Amygdala (tissue), 56 donors: ENCODE measurements around the gene THAP9.

Source experiments
- DNase-seq, 56 donors: peaks; one replicate each; lab custom pipeline; 2025; lab: John Stamatoyannopoulos, UW

THAP9 gene

DNA sequence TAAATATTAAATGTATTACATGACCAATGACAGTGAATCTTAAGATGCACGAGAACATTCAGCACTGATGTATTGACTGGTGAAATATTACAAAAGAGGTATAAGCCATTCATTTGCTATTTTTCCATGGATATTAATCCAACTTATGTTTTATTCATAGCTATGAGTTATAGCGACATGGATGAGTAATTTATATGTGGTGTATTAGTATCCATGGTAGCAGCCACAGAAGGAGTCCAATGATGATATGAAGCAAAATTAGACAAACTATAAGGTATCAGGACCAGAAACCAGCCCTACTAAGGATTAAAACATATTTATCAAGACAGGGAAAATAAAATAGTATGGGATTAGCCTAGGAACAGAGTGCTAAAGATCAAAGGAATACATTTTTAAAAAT, 50.7 kb downstream of the THAP9 start:
- DNase-seq = no peak

DNA sequence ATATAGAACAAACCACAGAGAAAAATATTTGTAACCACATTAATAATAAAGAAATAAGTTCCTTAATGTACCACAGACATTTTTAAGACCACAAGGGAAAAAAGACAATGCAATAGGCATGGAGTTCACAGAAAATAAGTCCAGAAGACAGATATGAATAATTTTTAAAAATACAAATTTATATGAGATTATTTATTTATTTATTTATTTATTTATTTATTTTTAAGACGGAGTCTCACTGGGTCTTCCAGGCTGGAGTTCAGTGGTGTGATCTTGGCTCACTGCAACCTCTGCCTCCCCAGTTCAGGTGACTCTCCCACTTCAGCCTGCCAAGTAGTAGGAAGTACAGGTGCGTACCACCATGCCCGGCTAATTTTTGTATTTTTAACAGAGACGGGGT, 53.7 kb downstream of the THAP9 start:
- no peak for DNase-seq

GRCh38 chr4:82957045-82957444, 56.5 kb downstream of the THAP9 start:
- DNase-seq = no peak

- no peak for DNase-seq
Measured at GRCh38 chr4:82965763-82966162, 65.2 kb downstream of the THAP9 start.

GRCh38 chr4:82968972-82969371, 68.4 kb downstream of the THAP9 start:
- DNase-seq = no peak

- DNase-seq = no peak
Measured at GRCh38 chr4:82969414-82969813, 68.9 kb downstream of the THAP9 start.
